Thyroid gland (tissue), 4 donors: ENCODE measurements around the gene SLC2A1.

Experiments used
- POLR2A ChIP-seq, 2 donors: fragments of 450-650 bp; IDR thresholded peaks; one replicate each; pipeline ENCODE4 v1.6.1; 2017; ENCODE audit warnings: antibody characterized with exemption in 2 of 2, mild to moderate bottlenecking in 2 of 2, moderate library complexity in 1 of 2
- TF ChIP-seq, protein P1 (sequence below), 6 experiments: fragments of 200-600 bp in 3 of 6; fragments of 450-650 bp in 3 of 6; sonication (generic) in 3 of 6; IDR thresholded peaks; one replicate each; pipeline ENCODE4 v1.5.1; 2016 to 2019; ENCODE audit warnings: antibody characterized with exemption in 6 of 6, mild to moderate bottlenecking in 2 of 6, inconsistent platforms in 1 of 6, moderate library complexity in 1 of 6

DNA sequence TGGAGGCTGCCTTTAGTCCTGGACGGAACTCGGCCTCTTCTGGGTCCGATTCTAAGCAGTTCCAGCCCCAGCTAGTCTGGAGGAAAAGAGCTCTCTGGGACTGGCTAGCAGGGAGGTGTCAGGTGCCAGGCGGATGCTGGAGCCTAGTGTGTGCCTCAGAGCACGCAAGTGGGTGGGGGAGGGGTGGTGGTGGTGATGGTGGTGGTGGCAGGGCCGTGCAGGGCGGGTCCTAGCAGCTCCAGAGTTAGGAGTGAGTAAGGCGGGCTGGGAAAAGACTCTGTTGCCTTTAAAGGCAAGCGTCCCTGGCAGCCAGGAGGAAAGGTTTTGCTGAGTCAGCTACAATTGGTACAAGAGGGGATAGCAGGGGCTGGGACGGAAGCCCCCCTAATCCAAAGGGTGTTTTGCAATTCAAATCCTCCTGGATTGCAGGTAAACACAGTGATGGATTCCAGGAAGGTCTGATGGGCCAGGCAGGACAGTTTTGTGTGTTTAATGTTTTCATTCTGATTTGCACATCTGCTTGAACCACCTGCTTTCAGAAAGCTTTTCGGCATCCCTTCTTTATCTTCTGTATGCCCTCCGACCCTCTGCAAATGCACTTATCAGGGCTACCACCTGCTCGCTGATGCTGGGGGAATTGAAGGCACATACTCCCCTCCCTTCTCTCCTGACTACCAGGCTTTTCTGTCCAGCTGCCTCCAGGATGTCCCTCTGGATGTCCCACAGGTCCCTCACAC lies 4.1 kb upstream of the SLC2A1 start:
- TF ChIP-seq, protein P1, sequence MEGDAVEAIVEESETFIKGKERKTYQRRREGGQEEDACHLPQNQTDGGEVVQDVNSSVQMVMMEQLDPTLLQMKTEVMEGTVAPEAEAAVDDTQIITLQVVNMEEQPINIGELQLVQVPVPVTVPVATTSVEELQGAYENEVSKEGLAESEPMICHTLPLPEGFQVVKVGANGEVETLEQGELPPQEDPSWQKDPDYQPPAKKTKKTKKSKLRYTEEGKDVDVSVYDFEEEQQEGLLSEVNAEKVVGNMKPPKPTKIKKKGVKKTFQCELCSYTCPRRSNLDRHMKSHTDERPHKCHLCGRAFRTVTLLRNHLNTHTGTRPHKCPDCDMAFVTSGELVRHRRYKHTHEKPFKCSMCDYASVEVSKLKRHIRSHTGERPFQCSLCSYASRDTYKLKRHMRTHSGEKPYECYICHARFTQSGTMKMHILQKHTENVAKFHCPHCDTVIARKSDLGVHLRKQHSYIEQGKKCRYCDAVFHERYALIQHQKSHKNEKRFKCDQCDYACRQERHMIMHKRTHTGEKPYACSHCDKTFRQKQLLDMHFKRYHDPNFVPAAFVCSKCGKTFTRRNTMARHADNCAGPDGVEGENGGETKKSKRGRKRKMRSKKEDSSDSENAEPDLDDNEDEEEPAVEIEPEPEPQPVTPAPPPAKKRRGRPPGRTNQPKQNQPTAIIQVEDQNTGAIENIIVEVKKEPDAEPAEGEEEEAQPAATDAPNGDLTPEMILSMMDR (IDR thresholded peaks at IDR 0.05): no peak
- TF ChIP-seq POLR2A (IDR thresholded peaks at IDR 0.05): no peak
